Natural killer cell (primary cell): ENCODE measurements around the gene NRP1. TPM values are rescaled to one million over a fixed set of nuclear protein-coding genes. Genes with fewer than 3 reads are reported as not detected.

Experiments used
- ATAC-seq, 3 donors: fragments of 150-1000 bp in 2 of 3; fragments of 200-7000 bp in 1 of 3; cut with Tn5 transposase; 1 replicate in 1 of 3; 2 replicates in 2 of 3; pipeline ENCODE4 v1.10.0; 2021; ENCODE audit warnings: mild to moderate bottlenecking in 2 of 3, moderate library complexity in 2 of 3
- DNase-seq, 2 donors: peaks; one replicate each; pipeline versions ENCODE4 v3.0.0 to v3.0.0-alpha.2; 2013 to 2021; ENCODE audit warnings: mixed read lengths in 1 of 2
- H3K27ac ChIP-seq: one replicate; pipeline ENCODE4 v1.5.1; 2013; ENCODE audit warnings: mild to moderate bottlenecking, low read length
- H3K27me3 ChIP-seq: one replicate; pipeline ENCODE4 v1.6.1; 2013; ENCODE audit warnings: low read length; ENCODE audit not compliant: control insufficient read depth, insufficient read depth
- H3K36me3 ChIP-seq: one replicate; pipeline ENCODE4 v1.6.1; 2013; ENCODE audit warnings: low read length; ENCODE audit not compliant: control insufficient read depth, insufficient read depth
- H3K4me1 ChIP-seq: one replicate; pipeline ENCODE4 v1.6.1; 2013; ENCODE audit warnings: low read length; ENCODE audit not compliant: control insufficient read depth, insufficient read depth
- H3K4me3 ChIP-seq: one replicate; pipeline ENCODE4 v1.5.1; 2013; ENCODE audit warnings: low read length
- H3K9me3 ChIP-seq: one replicate; pipeline ENCODE4 v1.6.1; 2013; ENCODE audit warnings: low read length; ENCODE audit not compliant: control insufficient read depth, insufficient read depth
- H3K27ac Mint-ChIP-seq, 2 donors: one replicate each; pipeline ENCODE4 v1.8.0; 2022; ENCODE audit warnings: mild to moderate bottlenecking in 2 of 2, mixed read lengths in 2 of 2, moderate library complexity in 1 of 2
- H3K27me3 Mint-ChIP-seq, 2 donors: one replicate each; pipeline ENCODE4 v1.8.0; 2022; ENCODE audit warnings: low read depth in 2 of 2, mixed read lengths in 2 of 2
- H3K36me3 Mint-ChIP-seq: one replicate; pipeline ENCODE4 v1.8.0; 2022; ENCODE audit warnings: mixed read lengths
- H3K4me1 Mint-ChIP-seq, 2 donors: one replicate each; pipeline ENCODE4 v1.8.0; 2022; ENCODE audit warnings: mixed read lengths in 2 of 2
- H3K4me3 Mint-ChIP-seq: one replicate; pipeline ENCODE4 v1.8.0; 2022; ENCODE audit warnings: mild to moderate bottlenecking, moderate library complexity, mixed read lengths
- H3K9me3 Mint-ChIP-seq, 2 donors: one replicate each; pipeline ENCODE4 v1.8.0; 2022; ENCODE audit warnings: mixed read lengths in 2 of 2
- CTCF ChIP-seq: fragments of 200-600 bp; IDR thresholded peaks from one replicate; pipeline ENCODE4 v1.8.0; 2022; ENCODE audit warnings: antibody characterized with exemption
- WGBS: methylation state at CpG from one replicate; pipeline ENCODE4 v1.1.7; 2013; ENCODE audit warnings: missing lambda C conversion rate; ENCODE audit not compliant: insufficient coverage; 5-methylcytosine and 5-hydroxymethylcytosine counted together
- intact Hi-C: fragments of 100-400 bp; cut with micrococcal nuclease; formaldehyde crosslinking; loops from one replicate; pipeline ENCODE4 v1.14.2; 2022
- total RNA-seq, 4 donors: library from RNA; stranded (reverse); fragments of 120-200 nt in 1 of 4; gene quantifications; one replicate each; pipeline versions ENCODE4 v1.2.3 to v1.2.4, GENCODE V29; 2013 to 2022

NRP1 gene
- total RNA-seq, 3 donors from 2014 or later (not counting 1 experiment from before 2014, with no cell fraction given) = 0.16 to 1.5 TPM; not detected in 1

- H3K4me3 Mint-ChIP-seq = no peak overlapping the region
Measured at GRCh38 chr10:33370434-33370930, 36.0 kb upstream of the NRP1 start.

GRCh38 chr10:33368086-33368485 is 33.6 kb upstream of the NRP1 start:
- peaks cover 3% of the 10 kb centered on the region for H3K4me1 ChIP-seq
- peaks cover 3% of the 10 kb centered on the region for H3K9me3 ChIP-seq
- H3K4me1 Mint-ChIP-seq = no peaks in the 10 kb centered on the region
- H3K27ac ChIP-seq = no peak overlapping the region
- H3K4me3 ChIP-seq = no peak overlapping the region
- no peak for TF ChIP-seq CTCF
- no peak overlapping the region for H3K4me3 Mint-ChIP-seq
- no peaks in the 10 kb centered on the region for H3K27me3 ChIP-seq
- DNase-seq = no peak
- H3K27me3 Mint-ChIP-seq = peaks cover 16 to 28% of the 10 kb centered on the region in 2 donors
- H3K27ac Mint-ChIP-seq = no peak overlapping the region
- WGBS = 90% methylated on average over 4 of the region's 4 CpGs
- no peaks in the 10 kb centered on the region for H3K36me3 ChIP-seq
- no peak for ATAC-seq
- peaks cover 7% of the 10 kb centered on the region for H3K36me3 Mint-ChIP-seq
- intact Hi-C loops = no loop called here
- H3K9me3 Mint-ChIP-seq = peaks cover 4 to 9% of the 10 kb centered on the region in 2 donors

More at GRCh38 chr10:33370434-33370930, 36.0 kb upstream of the NRP1 start:
- DNase-seq (no peak), ATAC-seq (no peak)
- Mint-ChIP-seq H3K9me3 (peaks cover 4 to 9% of the 10 kb centered on the region in 2 donors), H3K4me1 (no peaks in the 10 kb centered on the region), H3K36me3 (peaks cover 7% of the 10 kb centered on the region), H3K27me3 (peaks cover 12 to 19% of the 10 kb centered on the region in 2 donors), H3K27ac (no peak overlapping the region)
- peaks cover 3% of the 10 kb centered on the region for H3K9me3 ChIP-seq
- WGBS = 96% methylated on average over 2 of the region's 2 CpGs
- intact Hi-C loops = no loop called here
- no peaks in the 10 kb centered on the region for H3K27me3 ChIP-seq
- H3K4me1 ChIP-seq = no peaks in the 10 kb centered on the region
- no peak overlapping the region for H3K4me3 ChIP-seq
- no peak overlapping the region for H3K27ac ChIP-seq
- no peak for TF ChIP-seq CTCF
- H3K36me3 ChIP-seq = no peaks in the 10 kb centered on the region

GRCh38 chr10:33365871-33366411 is 31.5 kb upstream of the NRP1 start:
- H3K27ac ChIP-seq = no peak overlapping the region
- DNase-seq (no peak), ATAC-seq (peak in 1 of 3 donors; percentile 43)
- Mint-ChIP-seq H3K36me3 (peaks cover 7% of the 10 kb centered on the region), H3K27me3 (peaks cover 17 to 31% of the 10 kb centered on the region in 2 donors), H3K4me3 (no peak overlapping the region), H3K4me1 (no peaks in the 10 kb centered on the region), H3K9me3 (peaks cover 4 to 9% of the 10 kb centered on the region in 2 donors), H3K27ac (no peak overlapping the region)
- H3K4me3 ChIP-seq = no peak overlapping the region
- H3K4me1 ChIP-seq = peaks cover 3% of the 10 kb centered on the region
- no peaks in the 10 kb centered on the region for H3K27me3 ChIP-seq
- intact Hi-C loops = no loop called here
- TF ChIP-seq CTCF = no peak
- no peaks in the 10 kb centered on the region for H3K36me3 ChIP-seq
- peaks cover 3% of the 10 kb centered on the region for H3K9me3 ChIP-seq

GRCh38 chr10:33365301-33365700 is 30.8 kb upstream of the NRP1 start:
- Histone ChIP-seq H3K4me1 (peaks cover 3% of the 10 kb centered on the region), H3K9me3 (peaks cover 3% of the 10 kb centered on the region), H3K27ac (no peak overlapping the region), H3K36me3 (no peaks in the 10 kb centered on the region), H3K4me3 (no peak overlapping the region), H3K27me3 (no peaks in the 10 kb centered on the region)
- Mint-ChIP-seq H3K4me1 (no peaks in the 10 kb centered on the region), H3K27me3 (peaks cover 15 to 27% of the 10 kb centered on the region in 2 donors), H3K27ac (no peak overlapping the region), H3K4me3 (no peak overlapping the region), H3K9me3 (peaks cover 4 to 9% of the 10 kb centered on the region in 2 donors), H3K36me3 (peaks cover 7% of the 10 kb centered on the region)
- intact Hi-C loops = no loop called here
- whole genome bisulfite sequencing = 91% methylated on average over 1 of the region's 1 CpG
- ATAC-seq (no peak), DNase-seq (no peak)
- no peak for TF ChIP-seq CTCF
